Stimulated activated CD4-positive, alpha-beta T cell treated with anti-CD3 and anti-CD28 coated beads, TNF-alpha, amount 100 ng/mL, for 4 hours (primary cell): ENCODE data around the gene LOXL1.
A peak's percentile ranks its signal among the peaks of the same experiment; 100 is the strongest.

Source experiments
- DNase-seq, 3 experiments: peaks; one replicate each; pipeline ENCODE4 v3.0.0-alpha.2; 2020; ENCODE audit warnings: low read depth in 3 of 3

The LOXL1 gene

GRCh38 chr15:73922186-73923151 is 3.8 kb upstream of the LOXL1 start:
- no peak for DNase-seq

DNA sequence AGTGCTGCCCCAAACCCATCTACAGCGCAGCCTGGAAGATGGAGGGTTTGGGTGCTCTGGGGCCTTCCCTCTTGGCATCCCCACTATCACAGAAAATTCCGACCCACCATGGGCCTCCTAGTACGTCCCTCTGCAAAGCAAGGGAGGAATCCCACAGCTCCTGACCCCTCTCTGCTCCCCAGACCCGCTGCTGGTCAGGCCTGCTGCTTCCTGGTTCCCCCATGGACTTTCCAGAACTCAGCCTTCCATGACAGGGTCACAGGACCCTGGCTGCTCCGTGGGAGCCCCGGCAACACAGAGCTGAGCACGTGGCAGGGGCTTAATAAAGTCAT is 3.1 kb upstream of the LOXL1 start:
- DNase-seq: no peak

- no peak for DNase-seq
Observed at GRCh38 chr15:73923488-73924164, 2.6 kb upstream of the LOXL1 start.

GRCh38 chr15:73924171-73924921 is 1.9 kb upstream of the LOXL1 start:
- no peak for DNase-seq

DNA sequence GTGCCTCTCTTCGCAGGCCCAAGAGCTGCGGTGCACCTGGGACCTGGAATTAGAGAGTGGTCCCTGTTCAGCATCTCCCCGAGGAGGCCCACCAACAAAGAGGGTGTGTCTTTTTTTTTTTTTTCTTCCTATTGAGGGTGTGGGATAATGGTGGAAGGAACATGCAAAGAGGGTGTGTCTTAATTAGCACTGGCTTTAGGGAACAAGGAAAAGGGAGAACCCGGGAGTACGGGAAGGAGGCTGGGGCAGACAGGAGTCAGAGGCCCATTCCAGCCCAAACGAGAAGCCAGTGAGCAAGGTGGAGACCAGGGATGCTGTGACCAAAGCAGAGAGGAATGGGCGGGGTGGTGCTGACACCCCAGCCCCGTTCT is 429 bp upstream of the LOXL1 start:
- DNase-seq: no peak

DNA sequence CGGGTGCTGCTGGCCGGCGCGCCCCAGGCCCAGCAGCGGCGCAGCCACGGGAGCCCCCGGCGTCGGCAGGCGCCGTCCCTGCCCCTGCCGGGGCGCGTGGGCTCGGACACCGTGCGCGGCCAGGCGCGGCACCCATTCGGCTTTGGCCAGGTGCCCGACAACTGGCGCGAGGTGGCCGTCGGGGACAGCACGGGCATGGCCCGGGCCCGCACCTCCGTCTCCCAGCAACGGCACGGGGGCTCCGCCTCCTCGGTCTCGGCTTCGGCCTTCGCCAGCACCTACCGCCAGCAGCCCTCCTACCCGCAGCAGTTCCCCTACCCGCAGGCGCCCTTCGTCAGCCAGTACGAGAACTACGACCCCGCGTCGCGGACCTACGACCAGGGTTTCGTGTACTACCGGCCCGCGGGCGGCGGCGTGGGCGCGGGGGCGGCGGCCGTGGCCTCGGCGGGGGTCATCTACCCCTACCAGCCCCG is 777 bp downstream of the LOXL1 start:
- peak in 2 of 3 experiments; percentile 29 to 31 for DNase-seq

GRCh38 chr15:73927476-73928240 is 1.4 kb downstream of the LOXL1 start:
- peak; percentile 57 to 72 (median 65) for DNase-seq

- no peak for DNase-seq
Observed at GRCh38 chr15:73928241-73928579, 1.9 kb downstream of the LOXL1 start.

GRCh38 chr15:73928971-73929627 is 2.8 kb downstream of the LOXL1 start:
- DNase-seq: no peak

GRCh38 chr15:73930371-73930770 is 4.1 kb downstream of the LOXL1 start:
- DNase-seq: no peak

- DNase-seq: no peak
Observed at GRCh38 chr15:73930790-73931281, 4.6 kb downstream of the LOXL1 start.

GRCh38 chr15:73931441-73931840 is 5.2 kb downstream of the LOXL1 start:
- no peak for DNase-seq

GRCh38 chr15:73932381-73933191 is 6.3 kb downstream of the LOXL1 start:
- DNase-seq: no peak

DNA sequence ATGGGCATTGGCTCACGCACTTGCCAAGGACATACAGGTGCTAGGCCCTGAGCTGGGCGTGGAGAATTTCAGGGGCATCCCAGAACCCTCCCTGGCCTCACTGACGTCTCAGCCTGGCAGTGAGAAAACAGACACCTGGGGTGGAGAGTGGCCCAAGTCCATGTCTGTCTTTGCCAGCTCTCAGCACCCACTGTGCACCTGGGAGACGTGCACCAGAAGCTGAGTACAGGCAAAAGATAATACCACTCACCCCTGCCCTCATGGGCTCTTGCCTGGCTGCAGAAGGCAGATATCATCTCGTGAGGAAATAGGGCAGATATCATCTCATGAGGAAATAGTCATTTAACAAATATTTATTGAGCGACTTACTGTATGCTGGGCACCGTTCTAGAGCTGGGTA is 8.0 kb downstream of the LOXL1 start:
- DNase-seq: no peak

- DNase-seq: no peak
Observed at GRCh38 chr15:73935547-73935946, 9.3 kb downstream of the LOXL1 start.

DNA sequence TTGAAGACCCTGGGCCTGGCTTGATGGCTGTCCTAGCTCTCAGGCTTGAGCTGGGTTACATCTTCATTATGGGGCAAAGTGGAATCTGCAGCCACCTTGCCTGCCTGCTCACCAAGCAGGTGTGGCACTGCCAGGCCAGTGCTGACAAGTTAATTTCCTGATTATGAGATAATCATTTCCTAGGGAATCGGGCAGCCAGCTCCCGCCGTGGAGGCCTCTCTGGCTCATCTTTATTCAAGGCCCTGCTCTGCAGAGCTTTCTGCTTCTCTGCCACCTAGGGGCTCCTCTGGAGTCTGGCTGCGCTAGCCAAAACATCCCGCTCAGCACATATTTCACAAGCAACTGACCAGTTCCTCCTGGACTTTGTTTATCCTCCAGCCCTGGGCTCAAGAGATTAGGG is 9.9 kb downstream of the LOXL1 start:
- DNase-seq: no peak

- DNase-seq: no peak
Observed at GRCh38 chr15:73936588-73937290, 10.5 kb downstream of the LOXL1 start.

GRCh38 chr15:73937296-73937695 is 11.0 kb downstream of the LOXL1 start:
- no peak for DNase-seq

DNA sequence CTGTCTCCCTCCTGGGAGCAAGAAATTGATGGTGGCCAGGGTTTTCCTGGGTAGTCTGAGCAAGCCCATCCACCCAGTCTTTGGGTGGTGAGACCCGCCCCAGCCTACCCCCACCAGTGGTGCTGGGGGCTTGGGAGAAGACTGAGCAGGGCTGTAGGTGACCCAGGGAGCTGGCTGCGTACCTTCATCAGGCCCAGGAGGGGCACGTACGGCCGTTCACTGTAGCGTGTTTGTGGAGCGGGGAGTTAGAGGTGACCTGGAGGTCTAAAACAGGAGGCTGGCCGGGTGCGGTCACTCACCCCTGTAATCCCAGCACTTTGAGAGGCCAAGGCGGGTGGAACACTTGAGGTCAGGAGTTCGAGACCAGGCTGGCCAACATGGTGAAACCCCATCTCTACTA is 11.5 kb downstream of the LOXL1 start:
- no peak for DNase-seq
